Activated T-cell treated with anti-CD3 and anti-CD28 coated beads, Interleukin-2, amount 50 U/mL, for 48 hours (primary cell): ENCODE measurements around the gene ATP2C1.

ENCODE experiments used
- DNase-seq, 2 experiments: peaks; one replicate each; pipeline ENCODE4 v3.0.0-alpha.2; 2020

The ATP2C1 gene

GRCh38 chr3:130991126-130991525 is 97.2 kb downstream of the ATP2C1 start:
- no peak for DNase-seq

- DNase-seq, result no peak
These were observed 98.5 kb downstream of the ATP2C1 start for GRCh38 chr3:130992344-130992743.

- no peak for DNase-seq
These were observed 103.4 kb downstream of the ATP2C1 start for GRCh38 chr3:130997289-130997688.

- DNase-seq, result no peak
These were observed 107.2 kb downstream of the ATP2C1 start for GRCh38 chr3:131001071-131001470.

GRCh38 chr3:131004603-131005002 is 110.7 kb downstream of the ATP2C1 start:
- no peak for DNase-seq

- DNase-seq, result no peak
These were observed 113.4 kb downstream of the ATP2C1 start for GRCh38 chr3:131007256-131007655.

- DNase-seq, result no peak
These were observed 113.9 kb downstream of the ATP2C1 start for GRCh38 chr3:131007782-131008181.

GRCh38 chr3:131008326-131008725 is 114.4 kb downstream of the ATP2C1 start:
- DNase-seq, result no peak

GRCh38 chr3:131009698-131010097 is 115.8 kb downstream of the ATP2C1 start:
- DNase-seq, result no peak

GRCh38 chr3:131018970-131019369 is 125.1 kb downstream of the ATP2C1 start:
- no peak for DNase-seq

GRCh38 chr3:131020122-131020693 is 126.3 kb downstream of the ATP2C1 start:
- no peak for DNase-seq

- no peak for DNase-seq
These were observed 131.7 kb downstream of the ATP2C1 start for GRCh38 chr3:131025539-131025938.

GRCh38 chr3:131026321-131027151 is 132.7 kb downstream of the ATP2C1 start, which contains the start of the genes ASTE1 and NEK11:
TSS of gene ASTE1 (minus strand) at chr3:131026825. CDS start at chr3:131025306, 1,519 bp downstream.
TSS of gene NEK11 (plus strand) at chr3:131026877. CDS start at chr3:131029709, 2,832 bp downstream.
- DNase-seq, result peak; percentile 90 to 93

GRCh38 chr3:131028844-131029243 is 135.0 kb downstream of the ATP2C1 start:
- DNase-seq, result no peak

GRCh38 chr3:131031660-131032059 is 137.8 kb downstream of the ATP2C1 start:
- no peak for DNase-seq

- no peak for DNase-seq
These were observed 139.7 kb downstream of the ATP2C1 start for GRCh38 chr3:131033480-131034080.

- DNase-seq, result no peak
These were observed 142.4 kb downstream of the ATP2C1 start for GRCh38 chr3:131036200-131036816.

GRCh38 chr3:131036986-131037385 is 143.1 kb downstream of the ATP2C1 start:
- DNase-seq, result no peak

- no peak for DNase-seq
These were observed 144.4 kb downstream of the ATP2C1 start for GRCh38 chr3:131038326-131038725.

- DNase-seq, result peak in 1 of 2 experiments; percentile 27
These were observed 148.5 kb downstream of the ATP2C1 start for GRCh38 chr3:131042271-131042985.

- DNase-seq, result peak in 1 of 2 experiments; percentile 24
These were observed 153.7 kb downstream of the ATP2C1 start for GRCh38 chr3:131047582-131047981.

- DNase-seq, result no peak
These were observed 154.1 kb downstream of the ATP2C1 start for GRCh38 chr3:131048030-131048429.

- DNase-seq, result no peak
These were observed 156.1 kb downstream of the ATP2C1 start for GRCh38 chr3:131050001-131050400.
